ENCODE measurements around the gene PCDH15.
"Not testable (repeated sequence)": the region's sequence is repeated elsewhere in the genome, so short reads cannot be mapped to it uniquely, and the experiment has no call there.

The PCDH15 gene

DNA sequence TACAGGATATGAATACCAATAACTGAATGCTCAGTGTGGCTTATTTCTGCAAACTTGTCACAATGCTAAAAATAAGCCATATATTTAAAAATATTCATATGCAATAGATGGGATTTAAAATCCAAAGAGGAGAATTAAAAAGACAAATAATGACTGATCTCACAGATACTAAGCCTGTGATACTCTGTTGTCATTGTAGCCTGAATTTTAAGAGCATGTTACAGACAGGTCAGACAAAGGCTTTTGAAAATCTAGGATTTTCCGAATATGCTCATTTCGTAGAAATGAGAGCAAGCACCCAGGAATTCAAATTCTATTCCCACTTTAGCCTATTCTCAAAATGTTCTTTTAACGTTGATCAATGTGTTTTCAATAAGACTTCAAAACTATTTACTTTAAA, 269.7 kb downstream of the PCDH15 start:
- no peak for DNase-seq

- DNase-seq = no peak
Measured at GRCh38 chr10:54530299-54530698, 270.7 kb downstream of the PCDH15 start.

DNA sequence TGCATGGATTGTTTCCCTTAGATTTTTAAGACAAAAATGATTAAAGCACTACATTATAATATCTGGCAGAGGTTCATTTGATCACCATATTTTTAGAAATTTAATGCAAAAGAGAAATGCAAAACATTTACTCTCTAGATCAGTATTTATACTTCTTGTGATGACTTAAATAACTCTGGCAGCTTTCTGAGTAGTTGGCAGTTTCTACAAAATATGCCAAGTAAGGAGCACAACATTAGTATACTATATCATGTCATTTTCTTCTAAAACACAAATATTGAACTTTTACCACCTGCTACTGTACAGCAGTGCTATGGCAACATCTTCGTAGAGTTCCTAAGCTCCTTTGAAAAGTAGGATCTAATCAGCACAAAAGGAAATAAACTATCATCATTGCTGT, 275.2 kb downstream of the PCDH15 start:
- no peak for DNase-seq

- not testable (repeated sequence) for DNase-seq
Measured at GRCh38 chr10:54515244-54515643, 285.8 kb downstream of the PCDH15 start.

GRCh38 chr10:54503863-54504262, 297.2 kb downstream of the PCDH15 start:
- no peak for DNase-seq

- DNase-seq = no peak
Measured at GRCh38 chr10:54501929-54502328, 299.1 kb downstream of the PCDH15 start.

DNA sequence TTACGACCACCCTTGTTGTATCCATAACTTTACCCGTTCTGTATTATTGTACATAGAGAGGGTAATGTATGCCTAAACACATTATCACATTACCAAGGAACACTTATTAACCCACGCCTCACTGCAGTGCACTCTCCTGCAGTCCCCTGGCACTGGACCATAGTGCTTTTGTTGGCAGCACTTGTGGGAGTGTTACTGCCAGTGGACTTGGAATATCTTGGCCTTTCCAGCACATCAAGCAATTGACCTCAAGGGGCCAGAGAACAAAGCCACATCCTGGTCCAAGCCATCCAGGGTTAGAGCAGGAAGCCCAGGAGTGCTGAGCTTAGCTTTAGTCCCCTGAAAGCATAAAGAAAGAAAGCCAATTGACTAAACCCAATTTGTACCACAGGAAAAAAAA, 304.2 kb downstream of the PCDH15 start:
- no peak for DNase-seq

DNA sequence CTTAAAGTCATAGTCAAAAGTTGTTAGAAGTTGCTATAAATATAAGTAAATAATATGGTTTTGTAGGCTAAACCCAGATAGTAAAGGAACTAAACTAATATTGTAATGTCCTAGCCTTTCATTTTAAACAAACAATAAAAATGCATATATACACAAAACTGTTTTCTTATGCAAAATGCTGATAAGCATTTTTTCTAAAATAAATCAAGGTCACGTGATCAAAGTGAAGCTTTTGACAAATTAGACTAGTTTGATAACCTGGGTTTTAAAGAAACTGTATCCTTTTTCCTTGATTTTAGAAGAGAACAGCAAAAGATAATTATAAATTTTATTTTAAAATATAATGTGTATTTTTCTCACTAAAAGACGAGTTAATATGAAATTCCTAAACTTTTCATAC, 313.3 kb downstream of the PCDH15 start:
- DNase-seq = no peak

DNA sequence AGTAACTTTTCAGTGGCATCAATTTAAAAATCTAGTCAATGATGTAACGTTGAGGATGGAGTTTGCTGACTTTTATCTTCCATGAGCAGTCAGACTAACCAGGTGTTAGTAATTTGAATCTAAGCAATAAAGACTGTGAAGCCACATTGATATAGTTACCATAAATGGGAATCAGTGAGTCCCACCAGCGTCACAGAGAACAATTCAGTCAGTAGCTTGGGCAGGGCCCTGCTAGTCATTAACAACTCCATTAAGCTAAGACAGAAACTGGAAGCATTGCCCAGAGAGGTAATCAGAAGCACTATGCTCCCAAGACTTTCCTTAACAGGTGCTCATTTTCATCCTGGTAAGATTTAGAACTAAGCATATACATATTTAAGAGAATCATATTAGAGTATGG, 315.1 kb downstream of the PCDH15 start:
- DNase-seq = no peak

- no peak for DNase-seq
Measured at GRCh38 chr10:54484186-54484585, 316.8 kb downstream of the PCDH15 start.

DNA sequence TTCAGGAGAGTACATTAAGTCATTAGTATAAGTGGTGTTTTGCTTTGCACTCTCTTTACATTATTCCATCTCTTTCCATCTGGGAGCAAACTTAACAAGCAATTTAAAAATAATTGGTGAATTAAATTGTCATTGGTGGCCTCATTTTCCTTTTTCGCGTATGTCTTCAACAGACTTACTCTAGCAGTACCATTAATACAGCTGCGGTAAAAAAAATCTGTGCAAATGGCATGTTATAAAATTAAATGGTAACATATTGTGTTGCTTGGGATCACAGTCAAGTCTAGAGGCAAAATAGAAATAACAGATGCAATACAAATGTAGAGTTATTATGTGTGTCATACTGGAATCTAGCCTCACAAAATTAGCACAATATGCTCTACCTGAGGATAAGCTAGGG, 322.4 kb downstream of the PCDH15 start:
- no peak for DNase-seq

- DNase-seq = no peak
Measured at GRCh38 chr10:54477738-54478137, 323.3 kb downstream of the PCDH15 start.

DNA sequence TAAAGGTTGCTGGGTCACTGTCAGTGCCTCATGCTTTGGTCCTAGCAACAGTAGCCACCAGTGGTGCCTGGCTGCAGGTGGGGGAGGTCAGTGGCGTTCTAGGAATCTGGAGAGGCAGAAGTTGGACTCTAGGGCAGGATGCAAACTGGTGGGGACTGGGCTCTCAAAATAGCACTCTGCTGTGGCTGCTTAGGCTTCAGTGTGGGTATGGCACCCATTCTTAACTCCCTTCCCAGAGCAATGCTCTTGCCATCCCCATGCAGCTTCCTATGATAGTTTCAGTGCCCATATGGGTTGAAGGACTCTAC, 330.8 kb downstream of the PCDH15 start:
- DNase-seq = no peak

- DNase-seq = no peak
Measured at GRCh38 chr10:54469587-54470323, 331.3 kb downstream of the PCDH15 start.

DNA sequence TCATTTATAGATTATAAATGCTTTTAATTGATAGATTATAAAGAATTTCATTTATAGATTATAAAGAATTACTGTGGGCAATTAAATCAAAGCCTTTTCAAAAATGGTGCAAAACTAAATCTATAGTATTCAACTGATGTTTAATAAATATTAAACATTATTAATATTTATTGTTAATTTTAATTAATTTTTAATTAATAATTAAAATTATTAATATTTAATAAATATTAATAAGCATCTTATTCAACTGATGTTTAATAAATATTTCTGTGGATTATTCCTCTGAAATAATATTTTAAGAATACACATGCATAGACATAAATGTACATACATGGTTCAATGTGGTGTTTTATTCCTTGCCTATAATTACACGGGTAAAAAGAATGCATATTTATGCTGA, 346.8 kb downstream of the PCDH15 start:
- no peak for DNase-seq

GRCh38 chr10:54449056-54449455, 352.0 kb downstream of the PCDH15 start:
- no peak for DNase-seq

- DNase-seq = no peak
Measured at GRCh38 chr10:54444170-54444569, 356.9 kb downstream of the PCDH15 start.

DNA sequence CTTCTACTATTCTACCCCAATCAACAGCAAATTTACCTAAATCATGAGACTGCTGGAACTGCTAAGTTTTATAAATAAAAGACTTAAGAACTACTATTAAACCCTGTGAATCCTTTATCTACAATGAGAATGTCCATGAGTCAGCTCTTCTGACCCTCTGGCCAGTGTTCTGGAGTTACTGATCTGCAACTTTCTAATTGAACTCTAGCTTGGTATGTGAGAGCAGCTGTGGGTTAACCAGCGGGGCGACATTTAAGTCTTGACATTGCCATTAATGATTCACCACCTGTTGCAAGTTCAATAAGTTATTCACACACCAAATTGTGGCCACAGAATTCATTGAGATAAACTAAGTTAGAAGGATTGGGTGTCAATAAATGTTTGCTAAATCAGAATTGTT, 359.8 kb downstream of the PCDH15 start:
- DNase-seq = no peak

- no peak for DNase-seq
Measured at GRCh38 chr10:54434782-54435181, 366.2 kb downstream of the PCDH15 start.

GRCh38 chr10:54415483-54415882, 385.5 kb downstream of the PCDH15 start:
- no peak for DNase-seq

DNA sequence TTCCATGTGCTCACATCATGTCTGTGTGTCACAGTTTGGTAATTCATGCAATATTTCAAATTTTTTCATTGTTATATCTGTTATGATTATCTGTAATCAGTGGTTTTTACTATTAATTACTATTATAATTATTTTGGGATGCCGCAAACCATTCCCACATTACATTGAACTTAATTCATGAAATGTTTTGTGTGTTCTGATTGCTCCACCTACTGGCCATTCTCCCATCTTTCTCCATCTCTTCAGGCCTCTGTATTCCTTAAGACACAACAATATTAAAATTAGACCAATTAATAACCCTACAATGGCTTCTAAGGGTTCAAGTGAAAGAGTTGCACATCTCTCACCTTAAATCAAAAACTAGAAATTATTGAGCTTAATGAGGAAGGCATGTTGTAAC, 398.5 kb downstream of the PCDH15 start:
- peak; percentile 12 for DNase-seq

DNA sequence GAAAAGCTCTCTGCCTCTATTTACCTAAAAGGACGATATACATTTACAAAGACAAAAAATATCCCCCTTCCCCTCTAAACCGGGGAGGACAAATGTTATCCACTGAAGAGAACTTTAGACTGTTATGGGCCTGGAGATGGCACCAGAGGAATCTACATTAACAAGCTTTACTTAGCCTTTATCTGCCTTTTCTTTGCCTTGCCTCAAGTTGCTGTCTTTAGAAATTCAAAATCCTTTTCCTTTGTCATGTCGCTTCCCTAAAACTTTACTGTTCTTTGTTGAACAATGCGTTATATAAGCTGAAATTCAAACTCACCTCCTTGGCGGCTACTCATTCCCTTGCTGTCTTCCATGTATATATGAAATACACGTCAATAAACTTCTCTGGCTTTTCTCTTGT, 405.0 kb downstream of the PCDH15 start:
- DNase-seq = no peak

DNA sequence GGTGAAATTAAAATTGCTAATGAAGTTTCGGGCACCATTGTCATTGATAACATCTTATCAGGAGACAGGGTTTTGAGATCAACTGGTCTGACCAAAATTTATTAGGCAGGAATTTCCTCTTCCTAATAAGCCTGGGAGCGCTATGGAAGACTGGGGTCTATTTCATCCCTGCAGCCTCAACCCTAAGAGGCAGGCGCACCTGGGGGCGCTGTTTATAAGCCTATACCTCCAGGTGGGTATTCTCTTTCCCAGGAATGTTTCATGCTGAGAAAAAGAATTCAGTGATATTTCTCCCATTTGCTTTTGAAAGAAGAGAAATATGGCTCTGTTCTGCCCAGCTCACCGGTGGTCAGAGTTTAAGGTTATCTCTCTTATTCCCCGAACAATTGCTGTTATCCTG, 406.4 kb downstream of the PCDH15 start:
- DNase-seq = not testable (repeated sequence)

DNA sequence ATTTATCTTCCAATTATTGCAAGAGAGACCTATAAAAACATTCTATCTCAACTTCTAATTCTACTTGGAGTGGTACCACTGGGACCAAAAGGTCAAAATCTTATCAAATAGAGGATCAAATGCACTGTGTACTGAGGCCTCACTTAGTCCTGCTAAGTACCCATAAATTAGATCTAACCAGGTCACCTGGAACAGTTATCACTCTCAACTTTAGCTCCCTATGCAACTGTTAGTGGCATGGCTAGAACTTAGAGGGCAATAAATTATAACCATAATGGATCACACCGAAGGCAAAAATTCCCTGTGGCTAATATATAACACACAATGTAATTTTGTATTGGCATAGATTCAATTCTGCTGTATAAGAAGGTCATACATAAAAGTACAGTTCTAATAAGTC, 428.9 kb downstream of the PCDH15 start:
- DNase-seq = peak; percentile 35

DNA sequence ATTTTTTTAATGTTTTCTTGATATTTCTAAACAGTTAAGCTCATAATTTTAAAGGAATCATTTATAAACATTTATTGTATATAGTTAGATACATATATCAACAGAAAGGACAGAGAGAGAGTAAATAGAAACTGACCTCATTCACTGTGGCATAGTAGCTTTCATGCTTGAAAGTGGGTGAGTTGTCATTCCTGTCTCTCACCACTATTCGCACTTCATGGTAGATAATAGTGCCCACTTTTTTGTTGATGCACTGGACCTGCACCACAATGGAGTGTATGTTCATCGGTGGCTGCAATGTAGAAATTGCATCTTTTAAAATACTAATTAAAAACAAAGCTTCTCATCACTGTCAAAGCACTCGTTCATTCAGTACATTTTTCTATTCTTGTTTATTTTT, 432.0 kb downstream of the PCDH15 start:
- peak; percentile 24 for DNase-seq

- DNase-seq = no peak
Measured at GRCh38 chr10:54363390-54363789, 437.6 kb downstream of the PCDH15 start.
